LNCAP (cell line): ENCODE results near the gene GPR42.
A peak's percentile ranks its signal among the peaks of the same experiment; 100 is the strongest.

Experiments
- CTCF ChIP-seq: fragments of 450-650 bp; IDR thresholded peaks from 2 replicates; pipeline ENCODE4 v1.5.1; 2017; ENCODE audit warnings: mild to moderate bottlenecking

GPR42 gene

GRCh38 chr19:35347930-35348298 lies 23.0 kb upstream of the GPR42 start:
- TF ChIP-seq CTCF = no peak

- TF ChIP-seq CTCF = no peak
Measured at GRCh38 chr19:35348911-35349611, 21.8 kb upstream of the GPR42 start.

- no peak for TF ChIP-seq CTCF
Measured at GRCh38 chr19:35349614-35350521, 21.0 kb upstream of the GPR42 start.

- no peak for TF ChIP-seq CTCF
Measured at GRCh38 chr19:35350591-35350990, 20.3 kb upstream of the GPR42 start.

GRCh38 chr19:35351411-35352176 lies 19.3 kb upstream of the GPR42 start:
- no peak for TF ChIP-seq CTCF

GRCh38 chr19:35352177-35352447 lies 18.8 kb upstream of the GPR42 start:
- no peak for TF ChIP-seq CTCF

GRCh38 chr19:35352448-35353304 lies 18.2 kb upstream of the GPR42 start:
- TF ChIP-seq CTCF = peak; percentile 76
